Prostate gland (tissue), 2 donors: ENCODE data around the gene KDM8. TPM values are rescaled to one million over a fixed set of nuclear protein-coding genes. Genes with fewer than 3 reads are reported as not detected.

ENCODE experiments used
- DNase-seq: peaks from one replicate; pipeline ENCODE4 v3.0.0-alpha.2; 2019; ENCODE audit warnings: low spot score
- H3K27ac ChIP-seq, 2 donors: fragments of 200-600 bp; sonication (generic); 2 replicates each; pipeline ENCODE4 v1.5.1; 2017 to 2019
- H3K27me3 ChIP-seq: fragments of 200-600 bp; sonication (generic); replicated peaks from 2 replicates; pipeline ENCODE4 v1.5.1; 2019; ENCODE audit not compliant: insufficient read depth
- H3K36me3 ChIP-seq, 2 donors: fragments of 200-600 bp; sonication (generic); 1 replicate in 1 of 2; 2 replicates in 1 of 2; pipeline versions ENCODE4 v1.5.1 to v1.8.1; 2017 to 2019
- H3K4me1 ChIP-seq: fragments of 200-600 bp; sonication (generic); replicated peaks from 2 replicates; pipeline ENCODE4 v1.5.1; 2019
- H3K4me3 ChIP-seq, 2 donors: fragments of 200-600 bp; sonication (generic); 2 replicates each; pipeline ENCODE4 v1.5.1; 2017 to 2019
- H3K9me3 ChIP-seq: fragments of 200-600 bp; sonication (generic); 2 replicates; pipeline ENCODE4 v1.5.1; 2017
- CTCF ChIP-seq, 4 experiments: fragments of 200-600 bp in 2 of 4; fragments of 450-650 bp in 2 of 4; sonication (generic) in 2 of 4; IDR thresholded peaks; 1 replicate in 3 of 4; 2 replicates in 1 of 4; pipeline ENCODE4 v1.5.1; 2016 to 2019; ENCODE audit warnings: antibody characterized with exemption in 4 of 4, mild to moderate bottlenecking in 2 of 4, moderate library complexity in 2 of 4
- POLR2A ChIP-seq: fragments of 450-650 bp; IDR thresholded peaks from one replicate; pipeline ENCODE4 v1.6.1; 2016; ENCODE audit warnings: antibody characterized with exemption, mild to moderate bottlenecking
- POLR2AphosphoS5 ChIP-seq: sonication (generic); formaldehyde crosslinking; IDR thresholded peaks from one replicate; pipeline ENCODE4 v1.6.1; 2017; ENCODE audit warnings: antibody characterized with exemption
- WGBS: methylation state at CpG from one replicate; pipeline ENCODE4 v1.1.5; 2018; 5-methylcytosine and 5-hydroxymethylcytosine counted together
- intact Hi-C: fragments of 100-400 bp; cut with DNase I; formaldehyde crosslinking; loops from one replicate; pipeline ENCODE4 v1.14.2; 2022
- total RNA-seq, 2 donors: library from RNA; depleted of rRNA; stranded (reverse); fragments of >200 nt; gene quantifications; one replicate each; pipeline ENCODE4 v1.1.0, GENCODE V29; 2016

The KDM8 gene
- total RNA-seq, 2 donors from 2014 or later, result 5.6 to 15.3 TPM

- no peaks in the 10 kb centered on the region for H3K27me3 ChIP-seq
- WGBS, result 91% methylated on average over 19 of the region's 19 CpGs
- intact Hi-C loops, result no loop called here
- no peaks in the 10 kb centered on the region for H3K9me3 ChIP-seq
- no peaks in the 10 kb centered on the region for H3K36me3 ChIP-seq
- no peak for DNase-seq
- H3K4me1 ChIP-seq, result peaks cover 6% of the 10 kb centered on the region
- no peak for TF ChIP-seq POLR2A
- TF ChIP-seq POLR2AphosphoS5, result no peak
- TF ChIP-seq CTCF (IDR thresholded peaks at IDR 0.05), result no peak
- H3K27ac ChIP-seq, result no peak overlapping the region
- H3K4me3 ChIP-seq, result no peak overlapping the region
Measured at GRCh38 chr16:27224741-27225300, 21.5 kb downstream of the KDM8 start.

- Histone ChIP-seq H3K27ac (no peak overlapping the region), H3K27me3 (no peaks in the 10 kb centered on the region), H3K9me3 (no peaks in the 10 kb centered on the region), H3K4me1 (peaks cover 6% of the 10 kb centered on the region), H3K4me3 (no peak overlapping the region), H3K36me3 (peaks cover 0 to 5% of the 10 kb centered on the region in 2 donors)
- intact Hi-C loops, result no loop called here
- no peak for DNase-seq
- 62% methylated on average over 27 of the region's 27 CpGs for WGBS
- no peak for TF ChIP-seq POLR2A
- TF ChIP-seq CTCF (IDR thresholded peaks at IDR 0.05), result peak in 1 of 4 experiments; percentile 4
- TF ChIP-seq POLR2AphosphoS5, result no peak
Measured at GRCh38 chr16:27225536-27226360, 22.4 kb downstream of the KDM8 start.

GRCh38 chr16:27226476-27226875 lies 23.1 kb downstream of the KDM8 start:
- H3K4me3 ChIP-seq, result no peak overlapping the region
- intact Hi-C loops, result no loop called here
- no peaks in the 10 kb centered on the region for H3K9me3 ChIP-seq
- TF ChIP-seq CTCF (IDR thresholded peaks at IDR 0.05), result no peak
- TF ChIP-seq POLR2A, result no peak
- TF ChIP-seq POLR2AphosphoS5, result no peak
- H3K27me3 ChIP-seq, result no peaks in the 10 kb centered on the region
- no peak overlapping the region for H3K27ac ChIP-seq
- DNase-seq, result peak; percentile 66
- WGBS, result 55% methylated on average over 20 of the region's 20 CpGs
- H3K36me3 ChIP-seq, result peaks cover 0 to 5% of the 10 kb centered on the region in 2 donors
- H3K4me1 ChIP-seq, result peaks cover 9% of the 10 kb centered on the region

- no peak for TF ChIP-seq POLR2A
- no peak for TF ChIP-seq CTCF (IDR thresholded peaks at IDR 0.05)
- TF ChIP-seq POLR2AphosphoS5, result no peak
- H3K4me1 ChIP-seq, result peaks cover 9% of the 10 kb centered on the region
- no peaks in the 10 kb centered on the region for H3K9me3 ChIP-seq
- 94% methylated on average over 16 of the region's 16 CpGs for WGBS
- intact Hi-C loops, result no loop called here
- H3K4me3 ChIP-seq, result no peak overlapping the region
- H3K27ac ChIP-seq, result no peak overlapping the region
- H3K27me3 ChIP-seq, result no peaks in the 10 kb centered on the region
- no peak for DNase-seq
- H3K36me3 ChIP-seq, result peaks cover 0 to 5% of the 10 kb centered on the region in 2 donors
Measured at GRCh38 chr16:27226976-27227705, 23.8 kb downstream of the KDM8 start.
